ENCODE data around the gene DAZL. TPM values are rescaled to one million over a fixed set of nuclear protein-coding genes. Genes with fewer than 3 reads are reported as not detected.
A peak's percentile ranks its signal among the peaks of the same experiment; 100 is the strongest.
"Not testable (repeated sequence)": the region's sequence is repeated elsewhere in the genome, so short reads cannot be mapped to it uniquely, and the experiment has no call there.

Gene DAZL
- not detected for polyA plus RNA-seq (2013, experiment 1 of 2; ENCODE audit: insufficient read length)
- not detected for polyA plus RNA-seq (2013, experiment 2 of 2; ENCODE audit: insufficient read length)

GRCh38 chr3:16604887-16605602 lies at the start of gene DAZL:
Gene DAZL, minus strand, starts transcription at chr3:16605423. Its CDS starts 218 bp downstream, at chr3:16605205.
- no peak for DNase-seq

- no peak for DNase-seq
Observed at GRCh38 chr3:16654976-16655375, 49.8 kb upstream of the DAZL start.

- DNase-seq, result no peak
Observed at GRCh38 chr3:16653712-16654111, 48.5 kb upstream of the DAZL start.

- no peak for DNase-seq
Observed at GRCh38 chr3:16647668-16648067, 42.4 kb upstream of the DAZL start.

GRCh38 chr3:16639806-16640205 lies 34.6 kb upstream of the DAZL start:
- no peak for DNase-seq

- DNase-seq, result no peak
Observed at GRCh38 chr3:16633948-16634347, 28.7 kb upstream of the DAZL start.

- DNase-seq, result no peak
Observed at GRCh38 chr3:16632395-16632794, 27.2 kb upstream of the DAZL start.

- DNase-seq, result peak; percentile 63
Observed at GRCh38 chr3:16618721-16619120, 13.5 kb upstream of the DAZL start.

- DNase-seq, result not testable (repeated sequence)
Observed at GRCh38 chr3:16617155-16617554, 11.9 kb upstream of the DAZL start.

GRCh38 chr3:16616083-16616482 lies 10.9 kb upstream of the DAZL start:
- no peak for DNase-seq

- DNase-seq, result peak; percentile 14
Observed at GRCh38 chr3:16614033-16615031, 9.1 kb upstream of the DAZL start.

GRCh38 chr3:16609927-16610580 lies 4.8 kb upstream of the DAZL start:
- peak; percentile 4 for DNase-seq

- DNase-seq, result no peak
Observed at GRCh38 chr3:16608816-16609215, 3.6 kb upstream of the DAZL start.

- DNase-seq, result no peak
Observed at GRCh38 chr3:16607718-16608117, 2.5 kb upstream of the DAZL start.

GRCh38 chr3:16606398-16606797 lies 1.2 kb upstream of the DAZL start:
- DNase-seq, result peak; percentile 8

GRCh38 chr3:16605966-16606365 lies 743 bp upstream of the DAZL start:
- DNase-seq, result no peak

- DNase-seq, result no peak
Observed at GRCh38 chr3:16604433-16604832, 790 bp downstream of the DAZL start.

GRCh38 chr3:16601537-16602005 lies 3.7 kb downstream of the DAZL start:
- no peak for DNase-seq

GRCh38 chr3:16600780-16601536 lies 4.3 kb downstream of the DAZL start:
- DNase-seq, result peak; percentile 71

GRCh38 chr3:16599694-16600093 lies 5.5 kb downstream of the DAZL start:
- DNase-seq, result no peak

GRCh38 chr3:16596352-16597032 lies 8.7 kb downstream of the DAZL start:
- DNase-seq, result no peak
